ENCODE measurements around the gene TOM1. TPM values are rescaled to one million over a fixed set of nuclear protein-coding genes. Genes with fewer than 3 reads are reported as not detected.

TOM1 gene
- total RNA-seq: 10 to 100 TPM; 17.9 to 53.0 TPM
- polyA plus RNA-seq: 10 to 100 TPM; 49.7 to 51.3 TPM

DNA sequence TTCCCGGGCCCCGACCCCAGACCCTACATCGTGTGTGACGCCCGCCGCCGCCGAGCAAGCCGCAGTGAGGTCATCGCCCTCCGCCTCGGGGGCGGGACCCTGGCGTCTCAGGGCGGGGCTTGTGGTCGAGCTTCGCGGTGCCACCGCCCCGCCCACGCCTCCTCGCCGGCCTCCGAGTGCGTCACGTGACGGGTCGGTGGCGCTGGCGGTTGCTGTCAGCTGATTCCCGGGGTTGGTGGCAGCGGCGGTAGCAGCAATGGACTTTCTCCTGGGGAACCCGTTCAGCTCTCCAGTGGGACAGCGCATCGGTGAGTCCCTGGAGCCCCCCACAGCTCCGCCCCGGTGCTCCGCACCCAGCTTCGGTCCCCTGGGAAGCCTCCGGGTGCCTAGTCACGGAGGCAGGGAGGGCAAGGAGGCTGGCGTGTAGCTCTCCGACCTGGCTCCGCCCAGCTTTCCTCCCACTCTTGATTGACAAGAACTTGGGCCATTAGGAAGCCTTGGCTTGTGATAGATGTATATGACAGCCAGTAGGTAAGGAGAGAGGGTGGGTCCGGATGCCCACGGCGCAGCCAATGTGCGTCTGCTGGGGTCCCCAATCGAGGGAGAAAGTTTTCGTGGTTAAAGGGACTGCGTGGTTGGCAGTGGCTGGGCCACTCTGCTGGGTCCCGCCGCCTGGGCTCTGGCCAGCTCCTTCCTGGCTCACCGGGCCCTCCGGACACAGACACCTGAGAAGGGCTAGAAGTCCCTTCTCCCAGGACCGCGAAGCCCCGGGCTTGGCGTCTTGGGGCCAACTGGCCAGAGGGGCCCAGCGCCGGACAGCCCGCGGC lies at the start of gene TOM1:
Gene TOM1 (plus strand): TSS at position 222 of the 827 bp plus-strand sequence. CDS start 35 bp downstream, at position 257.
- Histone ChIP-seq H3K27me3 (ENCODE audit: control insufficient read depth in 4 of 4, insufficient read depth in 4 of 4, low read length in 3 of 4) (no peaks in the 10 kb centered on the region), H3K9me3 (ENCODE audit: control insufficient read depth in 4 of 4, low read length in 3 of 4) (no peaks in the 10 kb centered on the region), H3K27ac (ENCODE audit: low read depth in 1 of 2, low read length in 2 of 2) (peak within 1 kb of the TSS; percentile 98 to 99), H3K4me3 (ENCODE audit: low read depth in 1 of 3, low read length in 3 of 3) (peak within 1 kb of the TSS; percentile 79 to 99 (median 81)), H3K9ac (ENCODE audit: low read depth in 1 of 2, low read length in 2 of 2) (peak within 1 kb of the TSS; percentile 81 to 86), H3K36me3 (ENCODE audit: control insufficient read depth in 4 of 4, insufficient read depth in 3 of 4, low read depth in 1 of 4, low read length in 3 of 4) (peaks cover 0 to 4% (median 2%) of the 10 kb centered on the region in 4 donors), H3K4me1 (ENCODE audit: control insufficient read depth in 4 of 4, insufficient read depth in 4 of 4, low read length in 3 of 4) (peaks cover 0 to 28% (median 16%) of the 10 kb centered on the region in 4 donors)
- WGBS: under 1% methylated on average over 64 of the region's 64 CpGs
- TF ChIP-seq, protein P1, sequence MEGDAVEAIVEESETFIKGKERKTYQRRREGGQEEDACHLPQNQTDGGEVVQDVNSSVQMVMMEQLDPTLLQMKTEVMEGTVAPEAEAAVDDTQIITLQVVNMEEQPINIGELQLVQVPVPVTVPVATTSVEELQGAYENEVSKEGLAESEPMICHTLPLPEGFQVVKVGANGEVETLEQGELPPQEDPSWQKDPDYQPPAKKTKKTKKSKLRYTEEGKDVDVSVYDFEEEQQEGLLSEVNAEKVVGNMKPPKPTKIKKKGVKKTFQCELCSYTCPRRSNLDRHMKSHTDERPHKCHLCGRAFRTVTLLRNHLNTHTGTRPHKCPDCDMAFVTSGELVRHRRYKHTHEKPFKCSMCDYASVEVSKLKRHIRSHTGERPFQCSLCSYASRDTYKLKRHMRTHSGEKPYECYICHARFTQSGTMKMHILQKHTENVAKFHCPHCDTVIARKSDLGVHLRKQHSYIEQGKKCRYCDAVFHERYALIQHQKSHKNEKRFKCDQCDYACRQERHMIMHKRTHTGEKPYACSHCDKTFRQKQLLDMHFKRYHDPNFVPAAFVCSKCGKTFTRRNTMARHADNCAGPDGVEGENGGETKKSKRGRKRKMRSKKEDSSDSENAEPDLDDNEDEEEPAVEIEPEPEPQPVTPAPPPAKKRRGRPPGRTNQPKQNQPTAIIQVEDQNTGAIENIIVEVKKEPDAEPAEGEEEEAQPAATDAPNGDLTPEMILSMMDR (IDR thresholded peaks at IDR 0.05; ENCODE audit: low read depth, low read length, missing input control): no peak
- TF ChIP-seq RXRA (IDR thresholded peaks at IDR 0.05) (peak; percentile 3 to 35), FOXA1 (IDR thresholded peaks at IDR 0.05) (peak; percentile 6), GABPA (IDR thresholded peaks at IDR 0.05 in 1 of 2, conservative IDR thresholded peaks at IDR 0.05 in 1 of 2) (peak; percentile 38 to 77), NR2F2 (IDR thresholded peaks at IDR 0.05) (no peak), TAF1 (conservative IDR thresholded peaks at IDR 0.05) (peak; percentile 7), HNF4A (conservative IDR thresholded peaks at IDR 0.05) (peak in 1 of 2 donors; percentile 21), HNF4G (IDR thresholded peaks at IDR 0.05) (no peak), YY1 (IDR thresholded peaks at IDR 0.05) (peak; percentile 82), JUND (IDR thresholded peaks at IDR 0.05) (peak in 1 of 2 donors; percentile 72), ZBTB33 (IDR thresholded peaks at IDR 0.05) (peak; percentile 30), EGR1 (IDR thresholded peaks at IDR 0.05; ENCODE audit: low read depth in 2 of 2) (peak; percentile 95 to 98), REST (IDR thresholded peaks at IDR 0.05) (peak; percentile 69), FOXA2 (IDR thresholded peaks at IDR 0.05) (no peak), SP1 (IDR thresholded peaks at IDR 0.05) (peak; percentile 97), MAX (IDR thresholded peaks at IDR 0.05) (no peak), ATF3 (IDR thresholded peaks at IDR 0.05) (no peak), RAD21 (IDR thresholded peaks at IDR 0.05) (no peak)
- DNase-seq (ENCODE audit: low spot score): peak; percentile 97

Measured in liver (tissue), 9 donors.